ENCODE results near the gene SCAMP2.

DNA sequence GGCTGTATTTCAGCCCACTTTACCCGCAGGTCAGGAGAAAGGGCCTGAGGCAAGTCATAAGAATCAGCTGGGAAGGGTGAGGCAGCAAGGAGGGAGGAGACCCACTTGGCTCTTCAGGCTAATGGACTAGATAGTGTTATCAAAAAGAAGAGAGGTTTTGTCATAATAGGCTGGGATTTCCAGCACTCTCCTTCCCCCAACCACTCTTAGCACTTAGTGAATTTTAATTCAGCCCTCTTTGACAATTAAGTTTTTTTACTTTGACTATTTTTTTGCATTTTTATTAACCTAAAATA lies 17.4 kb upstream of the SCAMP2 start:
- TF ChIP-seq, protein P1, sequence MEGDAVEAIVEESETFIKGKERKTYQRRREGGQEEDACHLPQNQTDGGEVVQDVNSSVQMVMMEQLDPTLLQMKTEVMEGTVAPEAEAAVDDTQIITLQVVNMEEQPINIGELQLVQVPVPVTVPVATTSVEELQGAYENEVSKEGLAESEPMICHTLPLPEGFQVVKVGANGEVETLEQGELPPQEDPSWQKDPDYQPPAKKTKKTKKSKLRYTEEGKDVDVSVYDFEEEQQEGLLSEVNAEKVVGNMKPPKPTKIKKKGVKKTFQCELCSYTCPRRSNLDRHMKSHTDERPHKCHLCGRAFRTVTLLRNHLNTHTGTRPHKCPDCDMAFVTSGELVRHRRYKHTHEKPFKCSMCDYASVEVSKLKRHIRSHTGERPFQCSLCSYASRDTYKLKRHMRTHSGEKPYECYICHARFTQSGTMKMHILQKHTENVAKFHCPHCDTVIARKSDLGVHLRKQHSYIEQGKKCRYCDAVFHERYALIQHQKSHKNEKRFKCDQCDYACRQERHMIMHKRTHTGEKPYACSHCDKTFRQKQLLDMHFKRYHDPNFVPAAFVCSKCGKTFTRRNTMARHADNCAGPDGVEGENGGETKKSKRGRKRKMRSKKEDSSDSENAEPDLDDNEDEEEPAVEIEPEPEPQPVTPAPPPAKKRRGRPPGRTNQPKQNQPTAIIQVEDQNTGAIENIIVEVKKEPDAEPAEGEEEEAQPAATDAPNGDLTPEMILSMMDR (IDR thresholded peaks at IDR 0.05) = no peak
- TF ChIP-seq POLR2A (IDR thresholded peaks at IDR 0.05) = no peak
